ENCODE results near the gene LCOR.
"Not testable (repeated sequence)": the region's sequence is repeated elsewhere in the genome, so short reads cannot be mapped to it uniquely, and the experiment has no call there.

The LCOR gene

GRCh38 chr10:96943161-96943560 lies 111.1 kb downstream of the LCOR start:
- not testable (repeated sequence) for DNase-seq

GRCh38 chr10:96947036-96947435 lies 114.9 kb downstream of the LCOR start:
- DNase-seq = no peak

- DNase-seq = no peak
These were observed 117.1 kb downstream of the LCOR start for GRCh38 chr10:96949039-96949683.

- DNase-seq = no peak
These were observed 119.9 kb downstream of the LCOR start for GRCh38 chr10:96951954-96952353.

GRCh38 chr10:96955794-96956193 lies 123.7 kb downstream of the LCOR start:
- DNase-seq = no peak

GRCh38 chr10:96958071-96958470 lies 126.0 kb downstream of the LCOR start:
- DNase-seq = no peak

GRCh38 chr10:96959733-96960132 lies 127.6 kb downstream of the LCOR start:
- DNase-seq = no peak

GRCh38 chr10:96960872-96961271 lies 128.8 kb downstream of the LCOR start:
- DNase-seq = no peak

- no peak for DNase-seq
These were observed 132.0 kb downstream of the LCOR start for GRCh38 chr10:96964131-96964530.

GRCh38 chr10:96967847-96968246 lies 135.7 kb downstream of the LCOR start:
- no peak for DNase-seq

- DNase-seq = no peak
These were observed 136.8 kb downstream of the LCOR start for GRCh38 chr10:96968682-96969423.

GRCh38 chr10:96971324-96971723 lies 139.2 kb downstream of the LCOR start:
- no peak for DNase-seq

GRCh38 chr10:96972264-96972663 lies 140.2 kb downstream of the LCOR start:
- DNase-seq = no peak

GRCh38 chr10:96973809-96974747 lies 142.0 kb downstream of the LCOR start:
- no peak for DNase-seq

- DNase-seq = no peak
These were observed 143.0 kb downstream of the LCOR start for GRCh38 chr10:96975136-96975535.

GRCh38 chr10:96978621-96979154 lies 146.6 kb downstream of the LCOR start:
- no peak for DNase-seq

GRCh38 chr10:96982149-96982930 lies 150.2 kb downstream of the LCOR start:
- DNase-seq = no peak

GRCh38 chr10:96984541-96985131 lies 152.5 kb downstream of the LCOR start:
- no peak for DNase-seq

- no peak for DNase-seq
These were observed 154.2 kb downstream of the LCOR start for GRCh38 chr10:96986200-96986856.

GRCh38 chr10:96987141-96987841 lies 155.2 kb downstream of the LCOR start:
- no peak for DNase-seq

- no peak for DNase-seq
These were observed 155.7 kb downstream of the LCOR start for GRCh38 chr10:96987842-96988175.
